Memory B cell (primary cell): ENCODE measurements around the gene FKBP2.
A peak's percentile ranks its signal among the peaks of the same experiment; 100 is the strongest.

Source experiments
- ATAC-seq: fragments of 150-1000 bp; cut with Tn5 transposase; 2 replicates; pipeline ENCODE4 v1.10.0; 2021; ENCODE audit warnings: low read depth, mild to moderate bottlenecking, moderate library complexity
- DNase-seq, 2 donors: peaks; one replicate each; pipeline ENCODE4 v3.0.0; 2022; ENCODE audit warnings: low spot score in 2 of 2
- H3K27ac Mint-ChIP-seq: one replicate; pipeline ENCODE4 v1.8.0; 2022; ENCODE audit warnings: mild to moderate bottlenecking, moderate library complexity, mixed read lengths
- H3K27me3 Mint-ChIP-seq: one replicate; pipeline ENCODE4 v1.8.0; 2022; ENCODE audit warnings: mixed read lengths
- H3K36me3 Mint-ChIP-seq: one replicate; pipeline ENCODE4 v1.8.0; 2022; ENCODE audit warnings: mild to moderate bottlenecking, mixed read lengths
- H3K4me1 Mint-ChIP-seq: one replicate; pipeline ENCODE4 v1.8.0; 2022; ENCODE audit warnings: mixed read lengths
- H3K4me3 Mint-ChIP-seq: one replicate; pipeline ENCODE4 v1.8.0; 2022; ENCODE audit warnings: mild to moderate bottlenecking, moderate library complexity, mixed read lengths
- H3K9me3 Mint-ChIP-seq: one replicate; pipeline ENCODE4 v1.8.0; 2022; ENCODE audit warnings: mixed read lengths

FKBP2 gene

DNA sequence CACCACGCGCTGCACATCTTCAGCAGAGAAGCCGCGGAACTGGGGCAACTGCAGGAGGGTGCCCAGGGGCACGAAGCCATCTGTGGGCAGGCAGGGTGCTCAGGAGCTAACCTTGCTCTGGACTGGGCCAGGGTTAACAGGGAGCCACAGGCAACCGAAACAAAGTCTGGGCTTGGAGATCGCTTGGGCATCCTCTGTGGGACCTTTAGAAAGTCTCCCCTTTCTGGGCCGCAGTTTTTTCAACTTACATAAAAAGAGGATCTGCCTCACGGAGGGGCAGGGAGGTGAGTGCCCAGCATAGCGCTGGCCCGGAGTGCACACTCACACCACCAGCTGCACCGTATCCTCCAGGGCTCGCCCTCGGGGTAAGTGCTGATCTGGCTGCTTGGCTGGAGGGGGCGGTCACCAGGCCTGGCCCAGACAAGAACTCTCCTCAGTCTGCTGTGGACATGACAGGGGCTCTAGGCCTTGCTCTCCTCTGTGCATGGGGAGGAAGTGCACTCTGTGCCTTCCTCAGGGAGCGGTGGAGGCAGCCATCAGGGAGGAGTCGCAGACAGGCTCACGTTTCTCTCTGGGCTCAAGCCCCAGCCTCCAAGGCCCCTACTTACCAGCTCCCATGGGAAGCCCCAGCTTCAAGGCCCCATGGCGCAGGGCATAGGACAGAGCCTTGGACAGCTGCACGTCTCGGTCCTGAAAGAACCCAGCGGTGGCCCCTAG is 15.8 kb upstream of the FKBP2 start:
- peak overlapping the region; percentile 89 for H3K27ac Mint-ChIP-seq
- ATAC-seq (no peak), DNase-seq (peak in 1 of 2 donors; percentile 16)
- H3K36me3 Mint-ChIP-seq: peaks cover 2% of the 10 kb centered on the region
- no peaks in the 10 kb centered on the region for H3K27me3 Mint-ChIP-seq
- H3K9me3 Mint-ChIP-seq: no peaks in the 10 kb centered on the region
- peaks cover 28% of the 10 kb centered on the region for H3K4me1 Mint-ChIP-seq
- H3K4me3 Mint-ChIP-seq: peak overlapping the region; percentile 94

DNA sequence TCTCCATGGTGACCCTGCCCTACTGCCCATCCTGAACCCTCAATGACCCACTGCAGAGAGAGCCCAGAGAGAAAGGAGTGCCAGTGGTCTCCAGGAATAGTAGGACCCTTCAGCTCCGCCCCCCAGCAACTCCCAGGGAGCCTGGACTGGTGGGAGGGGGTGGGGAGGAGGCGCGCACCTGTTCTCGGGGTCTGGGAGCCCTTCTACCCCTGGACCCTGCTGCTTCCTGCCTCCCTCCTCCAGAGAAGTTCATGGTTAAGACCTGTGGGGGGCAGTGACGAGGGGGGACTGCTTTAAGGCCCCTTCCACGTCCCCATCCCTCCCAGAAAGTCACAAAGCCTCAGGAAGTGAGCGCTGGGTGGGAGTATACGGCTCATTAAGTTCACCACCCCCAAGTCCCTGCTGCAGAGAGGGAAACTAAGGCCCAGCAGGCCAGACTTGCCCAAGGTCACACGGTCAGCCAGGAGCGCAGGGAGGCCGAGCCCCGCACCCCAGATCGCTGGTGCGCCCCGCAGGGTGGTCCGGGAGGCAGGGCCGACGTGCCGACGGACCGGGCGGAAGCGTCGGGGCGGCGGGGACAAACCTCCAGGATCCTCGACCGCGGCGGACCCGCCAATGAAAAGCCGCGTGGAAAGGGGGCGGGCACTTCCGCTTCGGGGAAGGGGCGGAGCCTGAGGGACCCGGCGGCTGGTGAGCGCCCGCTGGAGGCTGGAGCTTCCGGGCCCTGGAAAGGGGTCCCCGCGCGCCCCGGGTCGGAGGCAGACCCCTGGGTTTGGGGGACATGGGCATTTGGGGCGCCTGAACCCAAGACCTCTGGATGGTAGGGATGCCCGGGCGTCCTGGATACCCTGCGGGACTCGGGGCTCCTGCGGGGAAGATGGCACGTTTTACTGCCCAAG is 15.0 kb upstream of the FKBP2 start, which contains the start of the genes NUDT22 and TRPT1:
NUDT22 (plus strand) TSS at position 667 of the 899 bp plus-strand sequence. CDS start 379 bp downstream, outside the sequence.
TRPT1 (minus strand) TSS at position 579 of the 899 bp plus-strand sequence; CDS start at position 253, 326 bp downstream.
- Mint-ChIP-seq H3K27ac (peak within 1 kb of the TSS; percentile 89), H3K36me3 (peaks cover 2% of the 10 kb centered on the region), H3K4me1 (peaks cover 29% of the 10 kb centered on the region), H3K27me3 (no peaks in the 10 kb centered on the region), H3K9me3 (no peaks in the 10 kb centered on the region), H3K4me3 (peak within 1 kb of the TSS; percentile 94)
- ATAC-seq (peak; percentile 62), DNase-seq (peak; percentile 86 to 88)

DNA sequence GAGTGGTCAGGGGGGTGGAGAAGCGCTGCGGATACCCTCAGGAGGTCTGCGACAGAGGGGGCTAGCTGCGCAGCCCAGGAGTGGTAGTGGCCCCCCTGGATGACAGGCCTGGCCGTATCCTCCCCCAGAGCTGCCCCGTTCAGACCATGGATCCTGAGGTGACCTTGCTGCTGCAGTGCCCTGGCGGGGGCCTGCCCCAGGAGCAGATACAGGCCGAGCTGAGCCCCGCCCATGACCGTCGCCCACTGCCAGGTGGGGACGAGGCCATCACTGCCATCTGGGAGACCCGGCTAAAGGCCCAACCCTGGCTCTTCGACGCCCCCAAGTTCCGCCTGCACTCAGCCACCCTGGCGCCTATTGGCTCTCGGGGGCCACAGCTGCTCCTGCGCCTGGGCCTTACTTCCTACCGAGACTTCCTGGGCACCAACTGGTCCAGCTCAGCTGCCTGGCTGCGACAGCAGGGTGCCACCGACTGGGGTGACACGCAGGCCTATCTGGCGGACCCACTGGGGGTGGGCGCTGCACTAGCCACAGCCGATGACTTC is 14.3 kb upstream of the FKBP2 start:
- peak overlapping the region; percentile 94 for H3K4me3 Mint-ChIP-seq
- ATAC-seq (peak; percentile 26), DNase-seq (peak in 1 of 2 donors; percentile 56)
- no peaks in the 10 kb centered on the region for H3K9me3 Mint-ChIP-seq
- peaks cover 33% of the 10 kb centered on the region for H3K4me1 Mint-ChIP-seq
- no peaks in the 10 kb centered on the region for H3K36me3 Mint-ChIP-seq
- no peaks in the 10 kb centered on the region for H3K27me3 Mint-ChIP-seq
- peak overlapping the region; percentile 89 for H3K27ac Mint-ChIP-seq

DNA sequence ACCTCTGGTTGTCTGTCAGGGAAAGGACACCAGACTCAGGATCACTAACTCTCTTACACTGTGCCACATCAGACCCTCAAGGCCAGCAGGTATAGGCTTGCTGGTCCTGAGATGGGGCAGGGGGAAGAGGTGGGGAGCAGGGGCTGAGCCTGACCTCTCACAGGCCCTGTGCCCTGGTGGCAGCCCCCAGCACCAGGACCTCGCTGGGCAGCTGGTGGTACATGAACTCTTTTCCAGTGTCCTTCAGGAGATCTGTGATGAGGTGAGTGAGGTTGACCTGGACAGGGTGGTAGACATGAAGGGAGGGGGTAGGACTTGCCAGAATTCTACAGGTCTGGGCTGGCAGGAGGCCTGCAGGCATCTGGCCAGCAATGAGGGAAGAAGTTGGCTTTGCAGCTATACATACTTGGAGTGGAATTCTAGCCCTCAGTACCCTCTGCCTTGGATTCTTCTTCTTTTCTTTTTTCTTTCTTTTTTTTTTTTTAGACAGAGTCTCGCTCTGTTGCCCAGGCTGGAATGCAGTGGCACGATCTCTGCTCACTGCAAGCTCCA is 13.4 kb upstream of the FKBP2 start:
- H3K27ac Mint-ChIP-seq: peak overlapping the region; percentile 89
- peaks cover 37% of the 10 kb centered on the region for H3K4me1 Mint-ChIP-seq
- ATAC-seq (no peak), DNase-seq (no peak)
- H3K4me3 Mint-ChIP-seq: peak overlapping the region; percentile 94
- no peaks in the 10 kb centered on the region for H3K27me3 Mint-ChIP-seq
- H3K9me3 Mint-ChIP-seq: no peaks in the 10 kb centered on the region
- no peaks in the 10 kb centered on the region for H3K36me3 Mint-ChIP-seq

GRCh38 chr11:64229090-64229743 is 11.7 kb upstream of the FKBP2 start:
- H3K27ac Mint-ChIP-seq: peak overlapping the region; percentile 96
- H3K27me3 Mint-ChIP-seq: no peaks in the 10 kb centered on the region
- H3K4me1 Mint-ChIP-seq: peaks cover 40% of the 10 kb centered on the region
- no peaks in the 10 kb centered on the region for H3K36me3 Mint-ChIP-seq
- ATAC-seq (no peak), DNase-seq (no peak)
- H3K9me3 Mint-ChIP-seq: no peaks in the 10 kb centered on the region
- H3K4me3 Mint-ChIP-seq: peak overlapping the region; percentile 93

GRCh38 chr11:64229744-64230170 is 11.1 kb upstream of the FKBP2 start:
- H3K9me3 Mint-ChIP-seq: no peaks in the 10 kb centered on the region
- H3K36me3 Mint-ChIP-seq: no peaks in the 10 kb centered on the region
- H3K27ac Mint-ChIP-seq: peak overlapping the region; percentile 96
- ATAC-seq (no peak), DNase-seq (no peak)
- no peaks in the 10 kb centered on the region for H3K27me3 Mint-ChIP-seq
- peaks cover 39% of the 10 kb centered on the region for H3K4me1 Mint-ChIP-seq
- peak overlapping the region; percentile 93 for H3K4me3 Mint-ChIP-seq

DNA sequence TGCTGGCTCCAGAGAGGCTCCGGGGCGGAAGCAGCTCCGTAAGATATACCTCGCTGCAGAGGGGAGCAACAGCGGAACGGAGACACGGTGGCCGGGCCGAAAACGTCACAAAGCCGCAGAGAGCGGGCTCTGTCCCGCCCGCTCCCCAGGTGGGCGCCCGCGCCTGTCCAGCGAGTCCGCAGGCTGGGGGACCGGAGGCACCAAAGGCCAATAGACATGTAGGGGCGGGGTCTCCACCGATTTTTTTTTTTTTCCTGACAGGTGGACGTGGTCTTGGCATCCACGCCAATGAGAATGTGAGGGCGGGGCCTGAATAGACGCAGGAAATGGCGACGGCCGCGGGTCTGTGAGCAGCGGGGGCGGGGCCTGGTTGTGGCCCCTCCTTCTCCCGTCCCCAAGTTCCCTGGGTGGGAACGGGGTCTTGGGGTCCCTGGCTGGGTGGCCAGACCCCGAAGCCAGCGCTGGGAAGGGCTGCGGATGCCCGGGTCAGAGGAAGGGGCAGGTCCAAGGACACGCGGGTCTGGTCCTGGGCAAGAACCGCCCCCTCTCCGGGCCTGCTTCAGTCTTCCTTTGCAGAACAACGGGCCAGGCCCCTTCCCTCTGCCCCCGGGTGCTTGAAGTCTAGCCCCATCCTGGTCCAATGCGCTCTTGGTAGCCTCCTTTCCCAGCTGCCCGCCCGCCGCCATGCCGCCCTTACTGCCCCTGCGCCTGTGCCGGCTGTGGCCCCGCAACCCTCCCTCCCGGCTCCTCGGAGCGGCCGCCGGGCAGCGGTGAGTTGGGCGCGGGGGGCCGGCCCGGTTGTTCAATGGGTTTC is 10.5 kb upstream of the FKBP2 start, which contains the start of gene DNAJC4:
DNAJC4 (plus strand) TSS at position 378 of the 814 bp plus-strand sequence; CDS start at position 685, 307 bp downstream.
- Mint-ChIP-seq H3K4me1 (peaks cover 35% of the 10 kb centered on the region), H3K27ac (peak within 1 kb of the TSS; percentile 96), H3K4me3 (peak within 1 kb of the TSS; percentile 93), H3K9me3 (no peaks in the 10 kb centered on the region), H3K36me3 (no peaks in the 10 kb centered on the region), H3K27me3 (no peaks in the 10 kb centered on the region)
- ATAC-seq (peak; percentile 52), DNase-seq (peak; percentile 86 to 89)

DNA sequence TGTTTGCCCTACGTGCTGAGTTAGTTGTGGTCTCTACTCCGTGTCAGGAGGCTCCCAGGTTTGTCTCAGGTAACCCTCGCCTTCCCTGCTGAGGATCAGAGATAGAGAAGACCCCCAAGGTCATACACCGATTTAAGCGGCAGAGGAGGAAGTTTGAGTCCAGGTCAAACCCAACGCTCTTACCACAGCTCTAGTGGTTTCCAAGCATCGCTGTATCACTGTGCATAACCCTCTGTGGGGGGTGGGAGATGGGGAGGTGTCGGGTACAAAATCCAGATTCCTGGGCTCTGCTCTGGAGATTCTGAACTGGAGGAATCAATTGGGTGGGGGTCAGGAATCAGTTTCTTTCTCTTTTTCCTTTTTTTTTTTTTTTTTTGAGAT is 9.9 kb upstream of the FKBP2 start:
- Mint-ChIP-seq H3K27ac (peak overlapping the region; percentile 96), H3K4me3 (peak overlapping the region; percentile 93), H3K9me3 (no peaks in the 10 kb centered on the region), H3K36me3 (no peaks in the 10 kb centered on the region), H3K4me1 (peaks cover 37% of the 10 kb centered on the region), H3K27me3 (no peaks in the 10 kb centered on the region)
- DNase-seq (no peak), ATAC-seq (no peak)

DNA sequence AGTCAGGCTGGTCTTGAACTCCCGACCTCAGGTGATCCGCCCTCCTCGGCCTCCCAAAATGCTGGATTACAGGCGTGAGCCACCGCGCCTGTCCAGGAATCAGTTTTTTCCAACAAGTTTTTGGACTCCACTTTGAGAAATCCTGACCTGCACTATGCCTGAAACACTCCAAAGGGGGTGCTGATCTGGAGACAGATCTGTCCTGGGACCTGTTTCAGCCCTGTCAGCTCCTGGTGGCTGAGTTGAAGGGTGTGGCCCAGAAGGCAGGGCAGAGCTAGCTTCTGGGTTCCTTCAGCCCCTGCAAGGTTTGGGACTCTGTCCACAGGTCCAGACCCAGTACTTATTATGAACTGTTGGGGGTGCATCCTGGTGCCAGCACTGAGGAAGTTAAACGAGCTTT is 9.3 kb upstream of the FKBP2 start:
- no peak for ATAC-seq
- DNase-seq: no peak
- no peaks in the 10 kb centered on the region for H3K36me3 Mint-ChIP-seq
- peak overlapping the region; percentile 19 for H3K27ac Mint-ChIP-seq
- peak overlapping the region; percentile 93 for H3K4me3 Mint-ChIP-seq
- no peaks in the 10 kb centered on the region for H3K27me3 Mint-ChIP-seq
- peaks cover 37% of the 10 kb centered on the region for H3K4me1 Mint-ChIP-seq
- no peaks in the 10 kb centered on the region for H3K9me3 Mint-ChIP-seq

GRCh38 chr11:64232182-64232966 is 8.5 kb upstream of the FKBP2 start:
- no peak for ATAC-seq
- no peaks in the 10 kb centered on the region for H3K9me3 Mint-ChIP-seq
- peak overlapping the region; percentile 56 for H3K4me3 Mint-ChIP-seq
- DNase-seq: no peak
- no peaks in the 10 kb centered on the region for H3K36me3 Mint-ChIP-seq
- no peaks in the 10 kb centered on the region for H3K27me3 Mint-ChIP-seq
- H3K4me1 Mint-ChIP-seq: peaks cover 35% of the 10 kb centered on the region
- H3K27ac Mint-ChIP-seq: peak overlapping the region; percentile 19

GRCh38 chr11:64232967-64233315 is 8.0 kb upstream of the FKBP2 start:
- Mint-ChIP-seq H3K27ac (no peak overlapping the region), H3K4me3 (no peak overlapping the region), H3K36me3 (peaks cover 4% of the 10 kb centered on the region), H3K9me3 (no peaks in the 10 kb centered on the region), H3K4me1 (peaks cover 35% of the 10 kb centered on the region), H3K27me3 (no peaks in the 10 kb centered on the region)
- ATAC-seq (no peak), DNase-seq (no peak)

GRCh38 chr11:64233913-64234586 is 6.8 kb upstream of the FKBP2 start, which contains the start of gene VEGFB:
TSS of gene VEGFB (plus strand) at chr11:64234584. CDS start at chr11:64234834, 250 bp downstream.
- H3K9me3 Mint-ChIP-seq: no peaks in the 10 kb centered on the region
- ATAC-seq: peak; percentile 48
- H3K4me1 Mint-ChIP-seq: peaks cover 44% of the 10 kb centered on the region
- peak within 1 kb of the TSS; percentile 93 for H3K4me3 Mint-ChIP-seq
- peak in 1 of 2 donors; percentile 65 for DNase-seq
- H3K36me3 Mint-ChIP-seq: peaks cover 6% of the 10 kb centered on the region
- peak within 1 kb of the TSS; percentile 92 for H3K27ac Mint-ChIP-seq
- no peaks in the 10 kb centered on the region for H3K27me3 Mint-ChIP-seq
